OCI-M1 (cell line): ENCODE measurements around the gene MGMT.

Source experiments
- DNase-seq: peaks from one replicate; lab custom pipeline; 2025; lab: John Stamatoyannopoulos, UW

MGMT gene

GRCh38 chr10:129710510-129710847 is 243.4 kb downstream of the MGMT start:
- DNase-seq: no peak

GRCh38 chr10:129711291-129711690 is 244.2 kb downstream of the MGMT start:
- DNase-seq: no peak

- no peak for DNase-seq
Measured at GRCh38 chr10:129712000-129712399, 245.0 kb downstream of the MGMT start.

GRCh38 chr10:129713659-129714265 is 246.7 kb downstream of the MGMT start:
- no peak for DNase-seq

- no peak for DNase-seq
Measured at GRCh38 chr10:129715805-129716204, 248.8 kb downstream of the MGMT start.

- DNase-seq: no peak
Measured at GRCh38 chr10:129716211-129716681, 249.2 kb downstream of the MGMT start.

GRCh38 chr10:129716881-129717280 is 249.8 kb downstream of the MGMT start:
- no peak for DNase-seq

GRCh38 chr10:129717816-129718547 is 250.9 kb downstream of the MGMT start:
- no peak for DNase-seq

- no peak for DNase-seq
Measured at GRCh38 chr10:129718548-129719414, 251.7 kb downstream of the MGMT start.

- DNase-seq: no peak
Measured at GRCh38 chr10:129719415-129719739, 252.3 kb downstream of the MGMT start.

- DNase-seq: no peak
Measured at GRCh38 chr10:129719889-129720590, 253.0 kb downstream of the MGMT start.

GRCh38 chr10:129725011-129725410 is 258.0 kb downstream of the MGMT start:
- DNase-seq: no peak

GRCh38 chr10:129725482-129725881 is 258.4 kb downstream of the MGMT start:
- DNase-seq: no peak

GRCh38 chr10:129725890-129726631 is 259.0 kb downstream of the MGMT start:
- no peak for DNase-seq

- no peak for DNase-seq
Measured at GRCh38 chr10:129727071-129727470, 260.0 kb downstream of the MGMT start.

- no peak for DNase-seq
Measured at GRCh38 chr10:129727495-129727894, 260.5 kb downstream of the MGMT start.

- DNase-seq: no peak
Measured at GRCh38 chr10:129728246-129728820, 261.3 kb downstream of the MGMT start.

GRCh38 chr10:129728905-129729795 is 262.1 kb downstream of the MGMT start:
- DNase-seq: no peak

- DNase-seq: no peak
Measured at GRCh38 chr10:129730272-129730992, 263.4 kb downstream of the MGMT start.

- no peak for DNase-seq
Measured at GRCh38 chr10:129730993-129731325, 263.9 kb downstream of the MGMT start.
